Peyer's patch (tissue), 4 donors: ENCODE results near the gene NPB.

Source experiments
- POLR2A ChIP-seq, 2 donors: fragments of 450-650 bp; IDR thresholded peaks; one replicate each; pipeline ENCODE4 v1.5.1; 2017; ENCODE audit warnings: antibody characterized with exemption in 2 of 2, mild to moderate bottlenecking in 2 of 2, moderate library complexity in 2 of 2
- TF ChIP-seq, protein P1 (sequence below), 6 experiments: fragments of 450-650 bp in 4 of 6; fragments of 200-600 bp in 2 of 6; sonication (generic) in 1 of 6; IDR thresholded peaks; one replicate each; pipeline ENCODE4 v1.5.1; 2017 to 2019; ENCODE audit warnings: antibody characterized with exemption in 6 of 6, mild to moderate bottlenecking in 3 of 6, moderate library complexity in 1 of 6

DNA sequence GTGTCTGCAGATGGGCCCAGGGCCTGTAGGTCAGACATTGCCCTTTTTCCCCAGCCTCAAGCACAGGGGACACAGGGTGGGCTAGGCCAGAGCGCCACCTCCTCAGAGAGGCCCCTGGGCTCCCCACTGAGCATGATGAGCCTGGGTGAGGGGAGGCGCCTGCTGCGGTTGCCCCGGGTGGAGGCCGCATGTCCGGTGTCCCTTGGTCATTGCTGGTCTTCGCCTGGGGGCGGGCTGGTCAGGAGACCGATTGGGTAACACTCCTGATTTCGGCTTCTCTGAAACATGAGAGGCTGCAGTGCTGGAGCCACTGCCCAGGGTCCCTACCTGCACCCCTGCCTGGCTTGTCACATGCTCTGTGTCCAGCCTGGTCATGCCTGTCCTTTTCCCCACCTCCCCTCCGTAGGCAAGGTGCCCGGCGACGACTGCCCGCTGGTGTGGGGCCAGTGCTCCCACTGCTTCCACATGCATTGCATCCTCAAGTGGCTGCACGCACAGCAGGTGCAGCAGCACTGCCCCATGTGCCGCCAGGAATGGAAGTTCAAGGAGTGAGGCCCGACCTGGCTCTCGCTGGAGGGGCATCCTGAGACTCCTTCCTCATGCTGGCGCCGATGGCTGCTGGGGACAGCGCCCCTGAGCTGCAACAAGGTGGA is 2.4 kb upstream of the NPB start:
- TF ChIP-seq, protein P1, sequence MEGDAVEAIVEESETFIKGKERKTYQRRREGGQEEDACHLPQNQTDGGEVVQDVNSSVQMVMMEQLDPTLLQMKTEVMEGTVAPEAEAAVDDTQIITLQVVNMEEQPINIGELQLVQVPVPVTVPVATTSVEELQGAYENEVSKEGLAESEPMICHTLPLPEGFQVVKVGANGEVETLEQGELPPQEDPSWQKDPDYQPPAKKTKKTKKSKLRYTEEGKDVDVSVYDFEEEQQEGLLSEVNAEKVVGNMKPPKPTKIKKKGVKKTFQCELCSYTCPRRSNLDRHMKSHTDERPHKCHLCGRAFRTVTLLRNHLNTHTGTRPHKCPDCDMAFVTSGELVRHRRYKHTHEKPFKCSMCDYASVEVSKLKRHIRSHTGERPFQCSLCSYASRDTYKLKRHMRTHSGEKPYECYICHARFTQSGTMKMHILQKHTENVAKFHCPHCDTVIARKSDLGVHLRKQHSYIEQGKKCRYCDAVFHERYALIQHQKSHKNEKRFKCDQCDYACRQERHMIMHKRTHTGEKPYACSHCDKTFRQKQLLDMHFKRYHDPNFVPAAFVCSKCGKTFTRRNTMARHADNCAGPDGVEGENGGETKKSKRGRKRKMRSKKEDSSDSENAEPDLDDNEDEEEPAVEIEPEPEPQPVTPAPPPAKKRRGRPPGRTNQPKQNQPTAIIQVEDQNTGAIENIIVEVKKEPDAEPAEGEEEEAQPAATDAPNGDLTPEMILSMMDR (IDR thresholded peaks at IDR 0.05) = no peak
- TF ChIP-seq POLR2A (IDR thresholded peaks at IDR 0.05) = no peak
